Measurements from ENCODE around the gene CLEC2A.
"Not testable (repeated sequence)": the region's sequence is repeated elsewhere in the genome, so short reads cannot be mapped to it uniquely, and the experiment has no call there.

CLEC2A gene

DNA sequence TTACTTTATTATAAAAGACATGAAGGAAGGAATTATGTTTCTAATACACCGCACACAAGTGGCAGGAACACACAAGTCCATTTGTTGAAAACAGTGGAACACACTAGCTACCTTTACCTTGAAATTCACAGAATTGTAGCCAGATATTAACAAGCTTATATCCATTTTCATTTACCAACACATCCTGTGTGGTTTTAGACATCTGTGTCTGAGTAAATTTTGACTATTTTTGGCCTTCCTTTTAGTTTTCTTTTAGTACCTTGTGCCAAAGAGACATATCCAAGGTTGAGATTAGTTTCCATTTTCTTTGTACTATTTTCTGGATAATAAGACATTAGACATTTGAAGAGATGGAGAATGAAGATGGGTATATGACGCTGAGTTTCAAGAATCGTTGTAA lies 50.9 kb downstream of the CLEC2A start, which contains the start of gene KLRF2:
KLRF2 (plus strand) TSS at position 244 of the 400 bp plus-strand sequence; CDS start at position 351, 107 bp downstream.
- DNase-seq (ENCODE audit: low read depth) = no peak

DNA sequence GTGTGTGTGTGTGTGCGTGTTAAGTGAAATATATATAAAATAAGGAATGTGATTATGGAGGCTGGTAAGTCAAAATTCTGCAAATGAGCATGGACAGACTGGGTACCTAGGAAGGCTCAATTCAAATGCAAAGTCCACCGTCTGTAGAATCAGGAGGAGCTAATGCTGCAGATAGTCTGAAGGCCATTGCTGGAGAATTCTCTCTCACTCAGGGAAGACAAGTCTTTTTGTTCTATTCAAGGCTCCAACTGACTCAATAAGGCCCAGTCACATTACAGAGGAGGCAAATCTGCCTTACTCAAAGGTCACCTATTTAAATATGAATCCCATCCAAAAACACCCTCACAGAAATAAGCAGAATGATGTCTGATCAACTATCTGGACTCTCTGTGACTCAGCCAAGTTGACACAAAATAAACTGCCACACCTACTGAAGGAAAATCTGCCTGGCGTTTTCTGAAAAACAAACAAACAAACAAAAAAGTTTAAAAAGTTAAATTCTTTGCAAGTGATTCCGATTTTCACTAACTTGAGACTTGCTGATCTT lies 51.6 kb downstream of the CLEC2A start:
- DNase-seq (ENCODE audit: low read depth) = no peak

DNA sequence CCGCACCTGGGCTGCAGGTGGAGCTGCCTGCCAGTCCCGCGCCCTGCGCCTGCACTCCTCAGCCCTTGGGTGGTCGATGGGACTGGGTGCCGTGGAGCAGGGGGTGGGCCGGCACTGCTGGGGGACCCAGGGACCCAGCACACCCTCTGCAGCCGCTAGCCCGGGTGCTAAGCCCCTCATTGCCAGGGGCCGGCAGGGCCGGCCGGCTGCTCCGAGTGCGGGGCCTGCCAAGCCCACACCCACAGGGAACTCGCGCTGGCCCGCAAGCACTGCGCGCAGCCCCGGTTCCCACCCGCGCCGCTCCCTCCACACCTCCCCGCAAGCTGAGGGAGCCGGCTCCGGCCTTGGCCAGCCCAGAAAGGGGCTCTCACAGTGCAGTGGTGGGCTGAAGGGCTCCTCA lies 56.0 kb downstream of the CLEC2A start:
- not testable (repeated sequence) for DNase-seq (ENCODE audit: low read depth)

DNA sequence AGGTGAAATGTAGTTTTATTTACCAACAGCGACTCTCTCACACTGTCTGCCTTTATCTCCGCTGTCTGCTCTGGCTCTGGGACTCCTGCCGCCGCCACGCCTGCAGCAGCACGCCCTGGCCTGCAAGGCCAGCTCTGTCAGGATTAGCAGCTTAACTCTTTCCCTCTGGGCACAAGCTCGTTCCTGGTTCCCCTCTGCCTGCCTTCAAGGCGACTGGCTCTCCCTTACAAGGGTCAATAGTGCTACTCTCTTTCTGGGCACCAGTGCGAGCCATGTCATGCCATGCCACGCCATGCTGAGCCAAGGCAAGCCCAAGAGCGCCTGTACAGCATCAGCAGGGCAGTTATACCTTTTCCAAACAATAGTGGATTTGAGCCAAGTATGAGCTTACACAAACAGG lies 59.4 kb downstream of the CLEC2A start:
- no peak for DNase-seq (ENCODE audit: low read depth)

DNA sequence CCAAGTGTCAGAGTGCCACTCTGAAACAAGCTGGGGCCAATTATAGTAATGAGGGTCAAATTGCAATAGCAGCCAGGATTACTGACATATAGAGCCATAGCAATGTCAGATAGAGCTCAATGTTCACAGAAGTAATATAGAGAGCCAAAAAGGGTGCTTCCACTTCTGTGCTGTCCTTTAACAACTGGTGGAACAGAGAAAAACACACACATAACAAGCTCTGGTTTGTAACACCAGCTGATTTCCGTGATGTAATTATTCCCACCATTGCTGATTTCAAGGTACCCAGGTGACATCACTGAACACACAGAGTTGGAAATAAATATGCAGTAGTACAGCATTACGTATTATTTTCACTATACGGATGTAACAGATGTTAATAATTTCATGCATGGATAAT lies 60.0 kb downstream of the CLEC2A start:
- DNase-seq (ENCODE audit: low read depth) = no peak

DNA sequence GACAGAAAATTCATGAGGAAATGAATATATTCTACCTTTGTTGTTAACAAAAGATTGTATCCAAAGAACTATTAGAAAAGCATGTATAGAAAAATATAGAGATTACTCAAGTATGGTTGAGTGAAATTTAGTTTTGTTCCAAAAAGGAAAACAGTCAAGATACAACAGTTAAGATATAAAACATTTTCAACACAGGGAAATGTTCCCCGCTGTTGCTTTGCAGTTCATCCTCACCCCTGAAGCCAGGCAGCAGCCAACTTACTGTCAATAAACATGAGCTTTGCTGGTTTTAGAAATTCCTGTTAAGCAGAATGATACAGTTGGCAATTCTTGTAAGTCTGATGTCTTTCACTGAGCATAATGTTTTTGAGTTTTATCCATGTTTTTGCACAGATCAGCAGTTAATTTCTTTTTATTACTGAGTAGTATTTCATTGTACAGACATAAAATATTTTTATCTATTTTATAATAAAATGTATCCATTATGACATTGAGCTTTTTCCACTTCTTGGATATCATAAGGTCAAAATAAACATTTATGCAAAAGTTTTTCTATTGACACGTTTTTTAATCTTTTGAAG lies 61.8 kb downstream of the CLEC2A start:
- no peak for DNase-seq (ENCODE audit: low read depth)

DNA sequence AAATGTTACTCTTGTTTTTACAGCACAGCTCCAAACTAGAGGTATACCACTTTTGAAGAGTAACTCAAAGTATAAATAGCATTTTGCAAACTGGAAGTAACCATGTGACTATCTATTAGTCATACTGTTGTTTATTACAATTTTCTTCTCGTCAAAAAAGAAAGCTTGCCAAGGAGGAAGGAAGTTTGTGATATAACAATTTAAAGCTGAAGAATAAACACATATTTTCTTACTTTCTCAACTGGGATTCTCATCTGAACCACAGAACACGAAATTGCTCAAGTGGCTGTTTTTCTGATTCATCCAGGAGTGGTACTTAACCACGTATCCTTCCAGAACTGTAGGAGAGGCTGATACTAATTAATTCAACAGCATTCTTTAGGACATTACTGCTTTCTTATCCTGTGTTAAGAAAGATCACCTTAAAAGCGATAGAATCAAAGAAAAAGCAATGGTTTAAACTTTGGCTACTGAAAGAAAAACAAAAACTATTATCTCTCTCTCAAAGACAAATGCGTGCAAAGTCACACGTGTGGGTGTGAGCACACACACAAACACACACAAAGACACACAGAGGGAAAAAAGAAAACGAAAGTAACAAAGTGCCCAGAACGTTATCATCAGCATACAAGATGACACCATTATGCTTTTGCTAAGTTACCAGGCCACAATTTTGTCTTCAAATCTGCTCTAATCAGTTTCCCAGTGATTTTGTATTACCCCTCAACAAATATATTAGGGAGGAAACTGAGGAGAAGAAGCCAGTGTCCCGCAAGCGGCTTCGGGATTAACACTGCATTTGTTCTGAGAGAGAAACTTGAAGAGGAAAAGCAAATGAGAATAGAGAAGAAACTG lies 62.6 kb downstream of the CLEC2A start, which contains the start of gene CLEC2B:
CLEC2B (minus strand) TSS at position 48 of the 855 bp plus-strand sequence.
- DNase-seq (ENCODE audit: low read depth) = peak; percentile 89

DNA sequence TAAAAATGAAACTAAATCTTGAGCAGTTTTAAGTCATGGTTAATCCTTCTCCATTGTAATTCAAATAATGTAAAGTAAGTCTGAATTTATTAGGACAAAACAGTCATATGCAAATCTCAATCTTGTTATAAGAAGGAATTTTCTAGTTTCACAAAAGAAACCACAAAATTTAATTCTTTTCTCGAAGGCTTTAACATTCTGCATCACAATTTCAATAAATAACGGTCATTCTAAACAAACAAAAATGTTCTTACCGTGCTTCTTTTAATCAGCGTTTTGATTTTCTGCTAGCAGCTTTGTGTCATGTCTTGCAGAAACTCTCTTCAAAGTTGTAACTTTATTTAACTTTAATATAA lies 63.2 kb downstream of the CLEC2A start:
- DNase-seq (ENCODE audit: low read depth) = no peak

DNA sequence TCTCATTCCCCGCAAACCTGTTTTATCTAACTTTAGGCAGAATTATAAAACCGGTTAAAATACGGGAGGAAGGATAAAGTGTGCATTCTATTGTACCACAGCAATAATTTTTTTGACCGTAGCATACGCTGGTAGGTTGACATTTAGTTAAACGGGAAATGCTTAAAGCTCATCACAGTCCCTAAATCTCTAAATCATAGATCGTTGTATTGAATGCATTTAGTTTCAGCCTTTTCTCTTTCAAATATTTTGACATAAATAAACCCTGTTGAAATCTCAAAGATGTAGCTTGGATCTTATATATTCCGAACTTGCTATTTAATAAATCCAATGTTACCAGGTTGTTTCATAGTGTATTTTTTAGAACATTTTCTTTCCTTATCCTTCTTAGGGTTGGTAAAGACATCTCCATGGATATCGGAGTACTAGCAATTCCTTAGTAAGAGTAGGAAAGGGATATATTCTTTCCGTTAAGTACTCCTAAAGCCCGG lies 63.8 kb downstream of the CLEC2A start:
- no peak for DNase-seq (ENCODE audit: low read depth)

DNA sequence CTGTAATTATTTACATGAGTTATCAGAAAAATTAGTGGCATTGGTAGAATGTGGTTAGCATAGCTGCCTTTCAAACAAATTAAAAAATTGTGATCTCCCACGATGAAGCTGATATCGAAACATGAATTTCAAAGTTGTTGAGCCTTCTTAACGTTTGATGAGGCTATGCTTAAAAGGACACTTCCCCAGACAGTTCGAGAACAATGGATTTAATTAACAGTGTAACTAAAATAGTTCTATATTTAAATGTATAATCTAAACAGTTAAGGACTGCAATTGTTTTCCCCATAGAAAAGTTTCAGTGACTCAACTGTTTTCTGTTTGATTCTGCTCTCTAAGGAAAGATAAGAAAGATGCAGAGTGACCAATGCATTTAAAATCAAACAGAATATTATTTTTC lies 64.6 kb downstream of the CLEC2A start:
- no peak for DNase-seq (ENCODE audit: low read depth)

DNA sequence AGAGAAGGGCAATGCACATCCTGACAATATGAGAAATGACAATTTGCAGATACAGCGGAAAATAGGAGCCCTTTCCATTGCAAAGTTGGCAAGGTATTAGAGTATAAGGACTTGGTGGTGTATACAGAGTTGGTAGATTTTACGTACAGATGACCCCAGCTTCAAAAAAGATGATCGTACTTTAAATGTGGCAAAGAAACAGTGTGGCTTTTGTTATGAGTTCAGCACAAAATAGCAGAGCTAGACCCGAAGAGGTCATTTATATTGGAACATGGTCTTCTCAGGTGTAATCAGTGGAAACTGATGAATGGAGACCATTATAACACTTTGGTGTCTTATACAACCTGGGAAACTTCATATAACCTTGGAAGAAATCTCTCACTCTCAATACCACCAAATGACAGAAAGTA lies 65.3 kb downstream of the CLEC2A start:
- no peak for DNase-seq (ENCODE audit: low read depth)

DNA sequence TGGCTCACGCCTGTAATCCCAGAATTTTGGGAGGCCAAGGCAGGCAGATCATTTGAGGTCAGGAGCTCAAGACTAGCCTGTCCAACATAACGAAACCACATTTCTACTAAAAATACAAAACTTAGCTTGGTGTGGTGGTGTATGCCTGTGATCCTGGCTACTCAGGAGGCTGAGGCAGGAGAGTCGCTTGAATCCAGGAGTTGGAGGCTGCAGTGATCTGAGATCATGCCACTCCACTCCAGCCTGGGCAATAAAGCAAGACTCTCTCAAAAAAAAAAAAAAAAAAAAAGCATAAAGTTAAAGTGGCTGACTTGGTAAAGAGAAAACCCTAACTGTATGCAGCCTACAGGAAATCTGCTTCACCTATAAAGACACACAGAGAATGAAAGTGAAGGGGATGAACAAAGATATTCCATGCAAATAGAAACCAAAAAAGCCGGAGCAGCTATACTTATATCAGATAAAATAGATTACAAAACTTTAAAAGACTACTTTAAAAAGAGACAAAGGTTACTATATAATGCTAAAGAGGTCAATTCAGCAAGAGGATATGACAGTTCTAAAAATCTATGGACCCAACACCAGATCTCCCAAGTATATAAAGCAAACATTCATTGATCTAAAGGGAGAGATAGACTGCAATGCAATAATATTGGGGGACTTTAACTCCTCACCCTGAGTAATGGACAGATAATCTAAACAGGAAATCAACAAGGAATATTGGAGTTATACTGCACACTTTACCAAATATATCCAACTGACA lies 67.1 kb downstream of the CLEC2A start:
- DNase-seq (ENCODE audit: low read depth) = no peak
